Right lobe of liver (tissue), 6 donors: ENCODE results near the gene INAVA. TPM values are rescaled to one million over a fixed set of nuclear protein-coding genes. Genes with fewer than 3 reads are reported as not detected.
A peak's percentile ranks its signal among the peaks of the same experiment; 100 is the strongest.

Experiments
- ATAC-seq, 4 donors: fragments of 200-7000 bp; cut with Tn5 transposase; one replicate each; pipeline ENCODE4 v1.9.1; 2020; ENCODE audit warnings: mild to moderate bottlenecking in 4 of 4, moderate library complexity in 4 of 4
- DNase-seq, 3 donors: peaks; one replicate each; pipeline ENCODE4 v3.0.0-alpha.2; 2020
- H3K27ac ChIP-seq, 3 donors: fragments of 200-600 bp; one replicate each; pipeline ENCODE4 v1.8.0; 2022
- H3K27me3 ChIP-seq, 2 donors: fragments of 200-600 bp; one replicate each; pipeline ENCODE4 v1.8.0; 2022
- H3K36me3 ChIP-seq, 4 donors: fragments of 200-600 bp; sonication (generic) in 1 of 4; one replicate each; pipeline versions ENCODE4 v1.5.1 to v1.8.0; 2017 to 2022; ENCODE audit warnings: control low read depth in 1 of 4
- H3K4me1 ChIP-seq, 4 donors: fragments of 200-600 bp; sonication (generic) in 1 of 4; one replicate each; pipeline versions ENCODE4 v1.5.1 to v1.8.0; 2017 to 2022; ENCODE audit warnings: control low read depth in 1 of 4
- H3K4me3 ChIP-seq, 3 donors: fragments of 200-600 bp; one replicate each; pipeline ENCODE4 v1.8.0; 2022
- H3K9me3 ChIP-seq, 4 donors: fragments of 200-600 bp; sonication (generic) in 1 of 4; one replicate each; pipeline versions ENCODE4 v1.5.1 to v1.8.0; 2017 to 2022; ENCODE audit warnings: control low read depth in 1 of 4
- CTCF ChIP-seq, 4 donors: fragments of 200-600 bp in 3 of 4; fragments of 450-650 bp in 1 of 4; IDR thresholded peaks; one replicate each; pipeline versions ENCODE4 v1.5.1 to v1.8.0; 2016 to 2022; ENCODE audit warnings: antibody characterized with exemption in 4 of 4, mild to moderate bottlenecking in 2 of 4
- POLR2A ChIP-seq: fragments of 450-650 bp; IDR thresholded peaks from one replicate; pipeline ENCODE4 v1.6.1; 2017; ENCODE audit warnings: antibody characterized with exemption, mild to moderate bottlenecking
- WGBS: methylation state at CpG from one replicate; pipeline ENCODE4 v1.1.6; 2018; ENCODE audit warnings: low coverage, low lambda C conversion rate; ENCODE audit not compliant: insufficient coverage; ENCODE audit errors: missing lambda C conversion rate; 5-methylcytosine and 5-hydroxymethylcytosine counted together
- intact Hi-C, 2 donors: fragments of 100-400 bp; cut with DNase I; formaldehyde crosslinking; loops; one replicate each; pipeline versions ENCODE4 v1.11.2 to v1.14.1; 2022
- total RNA-seq, 6 experiments: library from RNA; depleted of rRNA in 2 of 6; stranded (reverse); fragments of >200 nt in 2 of 6; fragmentation: NEBNext Ultra II Directional in 3 of 6; extraction: Animal tissue kit (Norgen Biotek cat#: 25700) in 3 of 6; gene quantifications; one replicate each; pipeline versions ENCODE4 v1.1.0 to v1.2.4, GENCODE V29; 2016 to 2023
- donor health status: DM: no; HTN: yes; CAD: no.
- donor health status: DM: no; HTN: no; CAD: no.
- donor health status: DM: no; HTN: no; CAD: no.
- donor health status: DM: no; HTN: yes; CAD: no.
- donor health status: DM: no; HTN: yes; CAD: no.

The INAVA gene
- total RNA-seq, 6 experiments from 2014 or later, result 0.29 to 0.55 (median 0.41) TPM

- intact Hi-C loops, result no loop called here
- no peaks in the 10 kb centered on the region for H3K27me3 ChIP-seq
- H3K27ac ChIP-seq, result no peak overlapping the region
Observed at GRCh38 chr1:200916681-200917080, 22.0 kb downstream of the INAVA start.

GRCh38 chr1:200917291-200917817, 22.7 kb downstream of the INAVA start:
- ATAC-seq, result peak in 3 of 4 donors; percentile 56 to 63 (median 60)
- H3K27me3 ChIP-seq, result no peaks in the 10 kb centered on the region
- no peak for DNase-seq
- H3K27ac ChIP-seq, result no peak overlapping the region
- H3K4me3 ChIP-seq, result no peak overlapping the region
- TF ChIP-seq POLR2A (no peak), CTCF (IDR thresholded peaks at IDR 0.05) (no peak)
- H3K9me3 ChIP-seq, result no peaks in the 10 kb centered on the region
- whole genome bisulfite sequencing, result 57% methylated on average over 3 of the region's 7 CpGs
- no peaks in the 10 kb centered on the region for H3K4me1 ChIP-seq
- intact Hi-C loops, result no loop called here
- H3K36me3 ChIP-seq, result no peaks in the 10 kb centered on the region

More at GRCh38 chr1:200916681-200917080, 22.0 kb downstream of the INAVA start:
- DNase-seq, result no peak
- Histone ChIP-seq H3K36me3 (no peaks in the 10 kb centered on the region), H3K4me3 (no peak overlapping the region), H3K4me1 (no peaks in the 10 kb centered on the region), H3K9me3 (no peaks in the 10 kb centered on the region)
- TF ChIP-seq CTCF (IDR thresholded peaks at IDR 0.05) (no peak), POLR2A (no peak)
- WGBS, result 78% methylated on average over 3 of the region's 11 CpGs
- ATAC-seq, result no peak

GRCh38 chr1:200918006-200918405, 23.3 kb downstream of the INAVA start:
- H3K4me1 ChIP-seq, result no peaks in the 10 kb centered on the region
- no peak overlapping the region for H3K27ac ChIP-seq
- DNase-seq (no peak), ATAC-seq (no peak)
- WGBS, result 100% methylated on average over 2 of the region's 3 CpGs
- H3K27me3 ChIP-seq, result no peaks in the 10 kb centered on the region
- no peaks in the 10 kb centered on the region for H3K9me3 ChIP-seq
- intact Hi-C loops, result no loop called here
- no peak overlapping the region for H3K4me3 ChIP-seq
- no peaks in the 10 kb centered on the region for H3K36me3 ChIP-seq
- TF ChIP-seq POLR2A (no peak), CTCF (IDR thresholded peaks at IDR 0.05) (no peak)

GRCh38 chr1:200919386-200919785, 24.7 kb downstream of the INAVA start:
- intact Hi-C loops, result no loop called here
- no peaks in the 10 kb centered on the region for H3K9me3 ChIP-seq
- no peaks in the 10 kb centered on the region for H3K4me1 ChIP-seq
- H3K27me3 ChIP-seq, result no peaks in the 10 kb centered on the region
- no peak for ATAC-seq
- H3K4me3 ChIP-seq, result no peak overlapping the region
- TF ChIP-seq POLR2A, result no peak
- no peak for TF ChIP-seq CTCF (IDR thresholded peaks at IDR 0.05)
- DNase-seq, result no peak
- H3K36me3 ChIP-seq, result no peaks in the 10 kb centered on the region
- 53% methylated on average over 2 of the region's 2 CpGs for WGBS
- H3K27ac ChIP-seq, result no peak overlapping the region
